Measurements from ENCODE around the gene LRBA.

- TF ChIP-seq CTCF (conservative IDR thresholded peaks at IDR 0.05 in 1 of 2, IDR thresholded peaks at IDR 0.05 in 1 of 2; ENCODE audit: low read depth in 1 of 2, low read length in 2 of 2): no peak
- TF ChIP-seq EZH2 (IDR thresholded peaks at IDR 0.05; ENCODE audit: low read length, missing control alignments): no peak
Observed at GRCh38 chr4:150244600-150244999, 770.5 kb downstream of the LRBA start.

Data from fibroblast of lung (primary cell).